Measurements from ENCODE around the gene HYLS1.
"Not testable (repeated sequence)": the region's sequence is repeated elsewhere in the genome, so short reads cannot be mapped to it uniquely, and the experiment has no call there.

HYLS1 gene

GRCh38 chr11:125903711-125904659, 16.5 kb downstream of the HYLS1 start, which contains the start of gene DDX25:
Gene DDX25 (plus strand): TSS chr11:125904508. CDS start chr11:125904518, 10 bp downstream.
- DNase-seq = no peak

- no peak for DNase-seq
These were observed 17.2 kb downstream of the HYLS1 start for GRCh38 chr11:125904678-125905077.

DNA sequence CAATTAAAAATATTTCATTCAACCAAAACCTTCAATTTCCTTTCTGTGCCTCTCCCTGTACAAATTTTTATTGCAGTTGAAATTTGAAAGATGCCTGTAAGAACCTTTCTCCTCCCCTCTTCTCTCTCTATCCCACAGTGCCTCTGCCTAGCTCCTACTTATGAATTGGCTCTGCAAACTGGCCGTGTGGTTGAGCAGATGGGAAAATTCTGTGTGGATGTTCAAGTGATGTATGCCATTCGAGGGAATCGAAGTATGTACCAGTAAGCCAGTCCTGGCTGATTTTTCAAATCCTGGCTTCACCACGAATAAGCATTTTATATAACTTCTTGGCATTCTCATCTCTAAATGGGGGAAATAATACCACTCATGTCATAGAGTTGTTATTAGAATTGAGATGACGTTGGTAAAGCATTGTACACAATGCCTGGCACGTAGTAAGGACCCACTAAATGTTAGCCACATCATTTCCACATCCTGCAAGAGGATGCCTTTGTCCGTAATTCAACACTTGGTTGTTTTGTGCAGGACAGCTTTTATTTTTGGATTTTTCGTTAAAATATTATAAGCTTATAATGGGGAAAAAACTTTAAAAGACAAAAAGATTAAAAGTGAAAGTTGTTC, 22.9 kb downstream of the HYLS1 start:
- DNase-seq = no peak

GRCh38 chr11:125914601-125915000, 27.1 kb downstream of the HYLS1 start:
- not testable (repeated sequence) for DNase-seq

DNA sequence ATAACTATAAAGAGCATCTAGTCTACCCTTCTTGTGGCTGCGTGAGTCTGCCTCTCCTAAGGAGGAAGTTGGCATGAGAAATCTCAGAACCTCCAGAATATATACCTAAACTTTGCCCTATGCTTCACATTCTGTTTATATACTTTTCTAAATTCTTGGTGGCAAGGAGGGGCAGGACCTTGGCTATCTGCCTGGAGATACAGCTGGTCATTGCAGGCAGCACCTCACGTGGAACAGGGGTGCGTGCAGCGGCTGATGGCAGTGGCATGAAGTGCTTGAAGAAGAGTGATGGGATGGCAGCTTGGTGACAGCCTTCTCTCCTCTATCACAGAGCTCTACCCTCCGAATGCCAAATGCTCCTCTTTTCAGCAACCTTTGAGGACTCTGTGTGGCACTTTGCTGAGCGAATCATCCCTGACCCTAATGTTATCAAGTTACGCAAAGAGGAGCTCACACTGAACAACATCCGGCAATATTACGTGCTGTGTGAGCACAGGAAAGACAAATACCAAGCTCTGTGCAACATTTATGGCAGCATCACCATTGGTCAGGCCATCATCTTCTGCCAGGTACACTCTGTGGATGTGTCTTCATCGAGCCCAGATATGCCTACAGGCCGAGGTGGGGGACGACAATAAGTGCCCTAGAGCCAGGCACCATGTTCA, 29.3 kb downstream of the HYLS1 start:
- no peak for DNase-seq

- no peak for DNase-seq
These were observed 30.8 kb downstream of the HYLS1 start for GRCh38 chr11:125918140-125918840.

- DNase-seq = no peak
These were observed 33.6 kb downstream of the HYLS1 start for GRCh38 chr11:125921042-125921441.

- DNase-seq = no peak
These were observed 34.7 kb downstream of the HYLS1 start for GRCh38 chr11:125922156-125922555.

DNA sequence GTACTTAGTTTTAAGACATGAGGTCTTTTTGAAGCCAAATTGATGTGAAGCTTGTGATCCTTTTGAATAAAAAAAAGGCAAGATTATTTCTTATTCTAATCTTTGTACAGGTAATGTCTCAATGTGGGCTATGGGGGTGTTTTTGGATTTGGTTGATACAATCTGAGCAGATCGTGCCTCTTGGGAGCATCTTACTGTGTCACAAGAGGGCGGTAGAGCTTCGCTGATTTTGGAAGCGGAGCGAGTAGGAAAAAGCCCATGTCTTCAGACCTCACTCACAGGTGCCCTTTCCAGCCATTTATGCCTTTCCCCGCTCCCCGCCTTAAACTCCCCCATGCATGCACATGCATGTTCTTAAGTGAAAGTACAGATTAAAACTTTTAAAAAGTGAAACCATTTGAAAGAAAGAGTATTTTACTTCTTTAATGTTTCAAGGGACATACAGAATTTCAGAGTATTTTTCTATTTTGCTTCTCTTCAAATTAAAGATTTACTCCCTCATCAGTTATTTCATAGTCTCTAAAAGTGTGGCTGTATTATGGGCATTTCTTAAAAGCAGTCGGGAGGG, 35.6 kb downstream of the HYLS1 start:
- DNase-seq = peak; percentile 73

- DNase-seq = no peak
These were observed 36.2 kb downstream of the HYLS1 start for GRCh38 chr11:125923633-125924032.

- DNase-seq = no peak
These were observed 37.0 kb downstream of the HYLS1 start for GRCh38 chr11:125924384-125925007.

GRCh38 chr11:125925247-125925740, 37.8 kb downstream of the HYLS1 start:
- DNase-seq = no peak

- DNase-seq = no peak
These were observed 38.3 kb downstream of the HYLS1 start for GRCh38 chr11:125925804-125926203.

- DNase-seq = no peak
These were observed 39.2 kb downstream of the HYLS1 start for GRCh38 chr11:125926682-125927081.

GRCh38 chr11:125929445-125930075, 42.1 kb downstream of the HYLS1 start:
- DNase-seq = no peak

GRCh38 chr11:125930076-125930450, 42.6 kb downstream of the HYLS1 start:
- DNase-seq = no peak

- no peak for DNase-seq
These were observed 43.6 kb downstream of the HYLS1 start for GRCh38 chr11:125931116-125931515.

- DNase-seq = no peak
These were observed 44.2 kb downstream of the HYLS1 start for GRCh38 chr11:125931668-125932067.

GRCh38 chr11:125932301-125932700, 44.8 kb downstream of the HYLS1 start:
- DNase-seq = no peak

DNA sequence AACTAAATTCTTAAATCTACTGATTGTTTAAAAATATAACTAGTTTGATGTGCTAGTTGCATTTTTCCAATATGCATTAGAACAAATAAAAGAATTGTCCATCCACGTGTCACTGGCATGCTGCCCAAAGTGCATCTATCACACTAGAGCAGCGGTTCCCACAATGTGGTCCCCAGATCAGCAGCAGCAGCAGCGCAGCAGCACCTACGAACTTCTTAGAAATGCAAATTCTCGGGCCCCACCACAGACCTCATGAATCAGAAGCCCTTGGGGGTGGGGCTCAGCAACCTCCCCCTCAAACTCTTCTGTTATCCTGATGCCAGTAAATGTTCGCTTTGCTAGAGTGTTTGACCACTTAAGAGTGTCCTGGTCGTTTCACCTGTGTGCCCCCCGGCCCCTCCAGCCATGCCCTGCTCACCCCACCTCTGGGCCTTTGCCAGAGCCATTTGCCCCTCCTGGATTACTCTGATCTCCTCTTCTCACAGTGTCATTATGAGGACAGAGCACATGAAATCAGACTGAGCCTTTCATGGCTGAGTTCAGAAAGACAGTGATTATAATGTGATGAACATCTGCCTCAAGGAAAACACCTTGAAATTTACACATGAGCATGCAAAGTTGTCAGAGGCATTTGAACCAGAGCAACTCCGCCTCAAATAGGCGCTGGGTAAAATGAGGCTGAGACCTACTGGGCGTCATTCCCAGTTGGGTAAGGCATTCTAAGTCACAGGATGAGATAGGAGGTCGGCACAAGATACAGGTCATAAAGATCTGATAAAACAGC, 45.8 kb downstream of the HYLS1 start:
- no peak for DNase-seq

DNA sequence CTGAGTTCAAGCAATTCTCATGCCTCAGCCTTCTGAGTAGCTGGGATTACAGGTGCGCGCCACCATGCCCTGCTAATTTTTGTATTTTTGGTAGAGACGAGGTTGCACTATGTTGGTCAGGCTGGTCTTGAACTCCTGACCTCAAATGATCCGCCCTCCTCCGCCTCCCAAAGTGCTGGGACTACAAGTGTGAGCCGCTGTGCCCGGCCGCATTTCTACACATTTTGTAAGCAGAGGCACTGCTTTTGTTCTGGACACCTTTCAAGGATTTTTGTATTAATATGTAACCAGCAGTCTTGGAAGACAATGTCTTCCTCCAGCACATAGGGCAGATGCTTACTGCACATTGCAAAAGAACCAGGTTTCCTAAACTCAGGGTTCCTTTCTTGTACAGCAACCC, 47.0 kb downstream of the HYLS1 start:
- DNase-seq = no peak

All from NCI-H1436 (cell line).